HepG2 (cell line): Measurements from ENCODE around the gene KIF13A. TPM values are rescaled to one million over a fixed set of nuclear protein-coding genes. Genes with fewer than 3 reads are reported as not detected.

Source experiments
- ATAC-seq: fragments of 200-7000 bp; cut with Tn5 transposase; 3 replicates; pipeline ENCODE4 v1.9.1; 2020; ENCODE audit warnings: mild to moderate bottlenecking, moderate library complexity
- BruUV-seq: library from RNA; stranded (reverse); fragments of 400-500 nt; replicated peaks from 2 replicates; lab custom pipeline; 2021; lab: Mats Ljungman, UMichigan
- CTCF ChIA-PET: fragments of 300-600 bp; formaldehyde crosslinking; extraction: SDS; loops from one replicate; lab custom pipeline; 2021; ENCODE audit warnings: low total read pairs, inconsistent platforms, low intra/inter-chr PET ratio; lab: Yijun Ruan, JAX
- POLR2A ChIA-PET: fragments of 350-600 bp; sonication (Branson Sonifier 250); formaldehyde crosslinking; loops from one replicate; lab custom pipeline; 2020; ENCODE audit warnings: antibody characterized with exemption, inconsistent platforms; lab: Yijun Ruan, JAX
- DNase-seq: peaks from one replicate; pipeline ENCODE4 v3.0.0-alpha.2; 2015; ENCODE audit warnings: low spot score
- FAIRE-seq: peaks from 3 replicates; lab custom pipeline; 2011; peaks lifted over from hg19 to GRCh38; lab: Jason Lieb, UNC
- H2AFZ ChIP-seq: one replicate; pipeline ENCODE4 v1.6.1; 2011; ENCODE audit warnings: low read length, inconsistent platforms
- H3K27ac ChIP-seq: fragments of 300-600 bp; 3 replicates; pipeline ENCODE4 v1.8.0; 2011; ENCODE audit warnings: mixed run types, mild to moderate bottlenecking, mixed read lengths, low read length, inconsistent platforms; ENCODE audit not compliant: insufficient read depth; ENCODE audit errors: extremely low read length
- H3K27me3 ChIP-seq, 2 experiments: fragments of 200-600 bp in 1 of 2; 2 replicates in 1 of 2; 3 replicates in 1 of 2; pipeline versions ENCODE4 v1.6.0 to v1.8.0; 2011; ENCODE audit warnings: low read length in 2 of 2, mild to moderate bottlenecking in 2 of 2, moderate library complexity in 2 of 2, inconsistent platforms in 1 of 2; ENCODE audit not compliant: insufficient read depth in 2 of 2, control insufficient read depth in 1 of 2
- H3K36me3 ChIP-seq, 2 experiments: fragments of 200-600 bp in 1 of 2; replicated peaks in 1 of 2; 2 replicates in 1 of 2; 3 replicates in 1 of 2; pipeline versions ENCODE4 v1.5.1 to v1.8.0; 2011; ENCODE audit warnings: low read length in 2 of 2, inconsistent platforms in 1 of 2; ENCODE audit not compliant: insufficient read depth in 2 of 2, control insufficient read depth in 1 of 2
- H3K4me1 ChIP-seq: 2 replicates; pipeline ENCODE4 v1.5.1; 2012; ENCODE audit warnings: low read length, inconsistent platforms; ENCODE audit not compliant: insufficient read depth
- H3K4me2 ChIP-seq: 2 replicates; pipeline ENCODE4 v1.6.0; 2011; ENCODE audit warnings: low read depth, low read length, inconsistent platforms
- H3K4me3 ChIP-seq, 3 experiments: fragments of 200-600 bp in 1 of 3; sonication (generic), shearing (Covaris generic) in 1 of 3; replicated peaks in 1 of 3; 2 replicates each; pipeline ENCODE4 v1.5.1; 2011 to 2016; ENCODE audit warnings: low read length in 3 of 3, inconsistent platforms in 2 of 3, low read depth in 2 of 3, mild to moderate bottlenecking in 2 of 3, control low read depth in 1 of 3, mixed read lengths in 1 of 3; ENCODE audit not compliant: insufficient read depth in 1 of 3
- H3K79me2 ChIP-seq: one replicate; pipeline ENCODE4 v1.6.1; 2011; ENCODE audit warnings: low read length, inconsistent platforms; ENCODE audit not compliant: insufficient read depth
- H3K9ac ChIP-seq: 2 replicates; pipeline ENCODE4 v1.6.0; 2011; ENCODE audit warnings: mild to moderate bottlenecking, low read depth, low read length, inconsistent platforms; ENCODE audit not compliant: insufficient read depth
- H3K9me3 ChIP-seq: 2 replicates; pipeline ENCODE4 v1.5.1; 2012; ENCODE audit warnings: mild to moderate bottlenecking, low read length
- H4K20me1 ChIP-seq: 2 replicates; pipeline ENCODE4 v1.6.0; 2011; ENCODE audit warnings: inconsistent platforms, mild to moderate bottlenecking, low read length, moderate library complexity; ENCODE audit not compliant: insufficient read depth
- ERF ChIP-seq: IDR thresholded peaks from 2 replicates; pipeline ENCODE4 v1.6.1; 2018; ENCODE audit warnings: missing biosample characterization, missing genetic modification reagents
- HINFP ChIP-seq: sonication (generic); formaldehyde crosslinking; IDR thresholded peaks from 2 replicates; pipeline ENCODE4 v1.4.0; 2020; ENCODE audit warnings: low read depth, mild to moderate bottlenecking, missing genetic modification reagents
- MTF2 ChIP-seq: sonication (generic); formaldehyde crosslinking; IDR thresholded peaks from 2 replicates; pipeline ENCODE4 v1.5.0; 2020; ENCODE audit warnings: missing genetic modification reagents, borderline replicate concordance
- PTBP1 ChIP-seq: fragments of 200-400 bp; formaldehyde crosslinking; IDR thresholded peaks from 2 replicates; pipeline ENCODE4 v1.6.1; 2018; ENCODE audit warnings: low read length, low read depth; ENCODE audit not compliant: poor library complexity, severe bottlenecking
- SUZ12 ChIP-seq: fragments of 150-350 bp; IDR thresholded peaks from 2 replicates; pipeline ENCODE4 v1.6.1; 2014; ENCODE audit warnings: low read depth, low read length
- TBX2 ChIP-seq: sonication (generic); formaldehyde crosslinking; IDR thresholded peaks from 2 replicates; pipeline ENCODE4 v1.5.0; 2020; ENCODE audit warnings: missing genetic modification reagents, mild to moderate bottlenecking, borderline replicate concordance
- XRCC5 ChIP-seq: fragments of 200-400 bp; formaldehyde crosslinking; optimal IDR thresholded peaks from 2 replicates; pipeline ENCODE3; 2017; ENCODE audit warnings: mild to moderate bottlenecking, low read length
- ZNF225 ChIP-seq: sonication (generic); formaldehyde crosslinking; IDR thresholded peaks from 2 replicates; pipeline ENCODE4 v1.4.0; 2020; ENCODE audit warnings: mild to moderate bottlenecking, missing genetic modification reagents
- ZNF432 ChIP-seq: sonication (generic); formaldehyde crosslinking; IDR thresholded peaks from 2 replicates; pipeline ENCODE4 v1.5.0; 2020; ENCODE audit warnings: missing genetic modification reagents, mild to moderate bottlenecking, borderline replicate concordance
- ZNF577 ChIP-seq: sonication (generic); formaldehyde crosslinking; IDR thresholded peaks from 2 replicates; pipeline ENCODE4 v1.4.0; 2020; ENCODE audit warnings: mild to moderate bottlenecking, low read depth, missing genetic modification reagents, borderline replicate concordance
- ZNF703 ChIP-seq: sonication (generic); formaldehyde crosslinking; IDR thresholded peaks from 2 replicates; pipeline ENCODE4 v1.5.1; 2020; ENCODE audit warnings: missing genetic modification reagents, mild to moderate bottlenecking, moderate library complexity, borderline replicate concordance
- ZNF850 ChIP-seq: sonication (generic); formaldehyde crosslinking; conservative IDR thresholded peaks from 2 replicates; pipeline ENCODE4 v1.9.0; 2021; ENCODE audit warnings: mild to moderate bottlenecking, missing genetic modification reagents
- WGBS: methylation state at CpG from one replicate; pipeline ENCODE4 v1.1.6; 2017; ENCODE audit warnings: low lambda C conversion rate; 5-methylcytosine and 5-hydroxymethylcytosine counted together
- in situ Hi-C: cut with HindIII; loops from 2 replicates; pipeline ENCODE4 v1.10.0; 2017; ENCODE audit warnings: low pct_unique_long_range_greater_than_20kb; ENCODE audit not compliant: extremely low pct_ligation_motif_present
- intact Hi-C: fragments of 100-400 bp; cut with micrococcal nuclease; formaldehyde crosslinking; loops from one replicate; pipeline ENCODE4 v1.10.0; 2022; ENCODE audit not compliant: unreplicated experiment
- polyA plus RNA-seq, 8 experiments: library from polyadenylated mRNA; depleted of rRNA in 3 of 8; stranded (reverse) in 7 of 8; unstranded in 1 of 8; fragments of >200 nt; fragmentation: Illumina TruSeq in 4 of 8; extraction: Trizol in 4 of 8; gene quantifications; 2 replicates each; pipeline versions ENCODE4 v1.2.1 to v1.2.3, GENCODE V29; 2011 to 2016; ENCODE audit warnings: low read depth in 4 of 8, missing spikeins in 1 of 8, mixed read lengths in 1 of 8; ENCODE audit not compliant: insufficient read depth in 1 of 8
- total RNA-seq, 5 experiments: library from RNA; depleted of rRNA; stranded (reverse); fragments of >200 nt; fragmentation: Illumina TruSeq; extraction: Trizol; gene quantifications; 2 replicates each; pipeline ENCODE4 v1.2.3, GENCODE V29; 2016; ENCODE audit warnings: low read depth in 1 of 5
- TF ChIP-seq, protein P1 (sequence below): IDR thresholded peaks from 2 replicates; pipeline ENCODE4 v1.6.1; 2012; ENCODE audit warnings: low read length, improper control_type of control experiment
- TF ChIP-seq, protein P2 (sequence below): sonication (generic); formaldehyde crosslinking; IDR thresholded peaks from 2 replicates; pipeline ENCODE4 v1.4.0; 2020; ENCODE audit warnings: missing genetic modification reagents, borderline replicate concordance

KIF13A gene
- total and polyA plus RNA-seq, 2 of the 13 experiments (the other 11 are each of a cell fraction or from before 2014, with no cell fraction given): 21.1 to 37.2 TPM

DNA sequence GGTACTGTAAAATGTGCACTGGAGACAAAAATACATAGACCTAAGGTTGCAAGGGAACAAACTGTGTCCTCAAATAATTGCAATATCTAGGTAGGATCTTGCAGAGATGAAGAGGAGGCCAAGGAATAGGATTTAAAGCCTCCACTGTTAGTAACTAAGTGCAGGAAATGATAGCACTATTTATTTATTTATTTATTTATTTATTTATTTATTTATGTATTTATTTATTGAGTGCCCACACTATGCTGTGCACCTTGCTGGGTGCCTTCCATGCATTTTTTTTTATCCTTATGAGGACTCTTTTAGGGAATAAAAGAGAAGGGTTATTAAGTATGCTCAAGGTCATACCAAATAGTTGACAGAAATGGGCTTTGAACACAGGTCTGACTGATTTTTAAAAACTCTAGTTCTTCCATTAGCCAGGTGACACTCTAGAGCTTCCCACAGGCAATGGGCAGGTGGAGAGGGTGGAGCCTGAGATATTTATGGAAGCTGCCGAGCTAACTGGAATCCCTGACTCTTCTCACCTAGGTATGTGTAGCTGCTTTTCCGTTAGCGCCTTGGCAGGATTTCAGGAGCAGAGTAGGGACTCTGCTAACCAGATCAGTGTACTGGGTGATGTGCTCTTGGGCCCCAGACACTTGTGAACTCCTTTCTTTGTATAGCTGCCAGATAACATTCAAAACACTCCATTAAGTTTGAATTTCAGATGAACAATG lies 268.0 kb downstream of the KIF13A start (continued):
- TF ChIP-seq, protein P1, sequence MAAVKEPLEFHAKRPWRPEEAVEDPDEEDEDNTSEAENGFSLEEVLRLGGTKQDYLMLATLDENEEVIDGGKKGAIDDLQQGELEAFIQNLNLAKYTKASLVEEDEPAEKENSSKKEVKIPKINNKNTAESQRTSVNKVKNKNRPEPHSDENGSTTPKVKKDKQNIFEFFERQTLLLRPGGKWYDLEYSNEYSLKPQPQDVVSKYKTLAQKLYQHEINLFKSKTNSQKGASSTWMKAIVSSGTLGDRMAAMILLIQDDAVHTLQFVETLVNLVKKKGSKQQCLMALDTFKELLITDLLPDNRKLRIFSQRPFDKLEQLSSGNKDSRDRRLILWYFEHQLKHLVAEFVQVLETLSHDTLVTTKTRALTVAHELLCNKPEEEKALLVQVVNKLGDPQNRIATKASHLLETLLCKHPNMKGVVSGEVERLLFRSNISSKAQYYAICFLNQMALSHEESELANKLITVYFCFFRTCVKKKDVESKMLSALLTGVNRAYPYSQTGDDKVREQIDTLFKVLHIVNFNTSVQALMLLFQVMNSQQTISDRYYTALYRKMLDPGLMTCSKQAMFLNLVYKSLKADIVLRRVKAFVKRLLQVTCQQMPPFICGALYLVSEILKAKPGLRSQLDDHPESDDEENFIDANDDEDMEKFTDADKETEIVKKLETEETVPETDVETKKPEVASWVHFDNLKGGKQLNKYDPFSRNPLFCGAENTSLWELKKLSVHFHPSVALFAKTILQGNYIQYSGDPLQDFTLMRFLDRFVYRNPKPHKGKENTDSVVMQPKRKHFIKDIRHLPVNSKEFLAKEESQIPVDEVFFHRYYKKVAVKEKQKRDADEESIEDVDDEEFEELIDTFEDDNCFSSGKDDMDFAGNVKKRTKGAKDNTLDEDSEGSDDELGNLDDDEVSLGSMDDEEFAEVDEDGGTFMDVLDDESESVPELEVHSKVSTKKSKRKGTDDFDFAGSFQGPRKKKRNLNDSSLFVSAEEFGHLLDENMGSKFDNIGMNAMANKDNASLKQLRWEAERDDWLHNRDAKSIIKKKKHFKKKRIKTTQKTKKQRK: no peak
- no peak for TF ChIP-seq ZNF432 (CRISPR knock-in tag)
- TF ChIP-seq ZNF577 (CRISPR knock-in tag): no peak
- TF ChIP-seq, all 625 proteins: peak for 0

DNA sequence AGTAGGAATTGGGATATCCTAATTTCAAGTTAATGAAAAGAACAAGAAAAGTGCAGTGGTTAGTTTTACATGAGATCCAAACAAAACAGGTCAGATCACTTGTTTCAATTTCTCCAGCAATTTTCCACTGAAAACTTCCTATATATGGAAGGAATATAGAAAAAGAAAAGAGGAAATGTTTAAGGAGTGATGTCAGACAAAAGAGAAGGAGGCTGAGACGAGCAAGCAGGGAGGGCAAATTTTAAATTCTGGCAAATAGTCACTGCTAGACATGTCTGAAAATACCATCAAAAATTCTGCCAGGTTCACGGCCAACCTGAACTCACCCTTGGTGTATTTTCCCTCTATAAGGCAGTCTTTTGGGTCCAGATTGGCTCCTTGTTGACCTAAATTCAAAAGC lies 271.2 kb downstream of the KIF13A start:
- H3K4me2 ChIP-seq: no peak overlapping the region
- H3K9me3 ChIP-seq: no peaks in the 10 kb centered on the region
- H3K27me3 ChIP-seq: no peaks in the 10 kb centered on the region
- POLR2A ChIA-PET: interaction anchor here (0.8 to 2.9 kb wide), 2 partner anchors 9 to 11 kb away, joined by 3 to 11 read pairs; no protein-coding TSS in a partner anchor
- BruUV-seq: no TSS peak
- in situ Hi-C loops: no loop called here
- H3K4me1 ChIP-seq: peaks cover 50% of the 10 kb centered on the region
- 26% methylated on average over 2 of the region's 2 CpGs for WGBS
- no peaks in the 10 kb centered on the region for H4K20me1 ChIP-seq
- H3K9ac ChIP-seq: no peak overlapping the region
- no peak overlapping the region for H3K27ac ChIP-seq
- ATAC-seq (no peak), FAIRE-seq (no peak), DNase-seq (no peak)
- H3K79me2 ChIP-seq: no peaks in the 10 kb centered on the region
- no peak overlapping the region for H2AFZ ChIP-seq
- H3K4me3 ChIP-seq: no peak overlapping the region
- CTCF ChIA-PET: no interaction called here
- H3K36me3 ChIP-seq: no peaks in the 10 kb centered on the region
- intact Hi-C loops: no loop called here
- no peak for TF ChIP-seq ZNF225 (CRISPR knock-in tag)
- no peak for TF ChIP-seq ZNF703 (CRISPR knock-in tag)
- TF ChIP-seq, protein P2, sequence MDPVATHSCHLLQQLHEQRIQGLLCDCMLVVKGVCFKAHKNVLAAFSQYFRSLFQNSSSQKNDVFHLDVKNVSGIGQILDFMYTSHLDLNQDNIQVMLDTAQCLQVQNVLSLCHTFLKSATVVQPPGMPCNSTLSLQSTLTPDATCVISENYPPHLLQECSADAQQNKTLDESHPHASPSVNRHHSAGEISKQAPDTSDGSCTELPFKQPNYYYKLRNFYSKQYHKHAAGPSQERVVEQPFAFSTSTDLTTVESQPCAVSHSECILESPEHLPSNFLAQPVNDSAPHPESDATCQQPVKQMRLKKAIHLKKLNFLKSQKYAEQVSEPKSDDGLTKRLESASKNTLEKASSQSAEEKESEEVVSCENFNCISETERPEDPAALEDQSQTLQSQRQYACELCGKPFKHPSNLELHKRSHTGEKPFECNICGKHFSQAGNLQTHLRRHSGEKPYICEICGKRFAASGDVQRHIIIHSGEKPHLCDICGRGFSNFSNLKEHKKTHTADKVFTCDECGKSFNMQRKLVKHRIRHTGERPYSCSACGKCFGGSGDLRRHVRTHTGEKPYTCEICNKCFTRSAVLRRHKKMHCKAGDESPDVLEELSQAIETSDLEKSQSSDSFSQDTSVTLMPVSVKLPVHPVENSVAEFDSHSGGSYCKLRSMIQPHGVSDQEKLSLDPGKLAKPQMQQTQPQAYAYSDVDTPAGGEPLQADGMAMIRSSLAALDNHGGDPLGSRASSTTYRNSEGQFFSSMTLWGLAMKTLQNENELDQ (CRISPR knock-in tag): no peak
- TF ChIP-seq TBX2 (CRISPR knock-in tag): no peak
- no peak for TF ChIP-seq HINFP
- TF ChIP-seq PTBP1: no peak
- no peak for TF ChIP-seq ERF (CRISPR knock-in tag)
- TF ChIP-seq ZNF850 (CRISPR knock-in tag): no peak
- TF ChIP-seq XRCC5: no peak
- TF ChIP-seq SUZ12: no peak
- TF ChIP-seq MTF2 (CRISPR knock-in tag): no peak
